ENCODE results near the gene SLC9A8.

SLC9A8 gene

GRCh38 chr20:49887251-49888211 lies 74.9 kb downstream of the SLC9A8 start:
- no peak for TF ChIP-seq ZNF8 (CRISPR knock-in tag; IDR thresholded peaks at IDR 0.05)
- no peak for TF ChIP-seq OSR1 (CRISPR knock-in tag; IDR thresholded peaks at IDR 0.05)
- no peak for TF ChIP-seq PATZ1 (CRISPR knock-in tag; IDR thresholded peaks at IDR 0.05; ENCODE audit: borderline replicate concordance)
- TF ChIP-seq TSHZ2 (CRISPR knock-in tag; IDR thresholded peaks at IDR 0.05), result no peak
- TF ChIP-seq POU6F1 (CRISPR knock-in tag; IDR thresholded peaks at IDR 0.05; ENCODE audit: borderline replicate concordance, low read depth), result no peak
- no peak for TF ChIP-seq TCF4 (CRISPR knock-in tag; IDR thresholded peaks at IDR 0.05; ENCODE audit: borderline replicate concordance)
- TF ChIP-seq ZNF565 (CRISPR knock-in tag; conservative IDR thresholded peaks at IDR 0.05; ENCODE audit: low read depth), result no peak
- TF ChIP-seq CSRNP3 (CRISPR knock-in tag; IDR thresholded peaks at IDR 0.05), result no peak
- no peak for TF ChIP-seq TOX (CRISPR knock-in tag; IDR thresholded peaks at IDR 0.05; ENCODE audit: borderline replicate concordance)
- no peak for TF ChIP-seq GLIS3 (CRISPR knock-in tag; IDR thresholded peaks at IDR 0.05)
- no peak for TF ChIP-seq ZFP3 (CRISPR knock-in tag; IDR thresholded peaks at IDR 0.05)
- ATAC-seq, result no peak

- TF ChIP-seq ARNTL (CRISPR knock-in tag; IDR thresholded peaks at IDR 0.05; ENCODE audit: borderline replicate concordance, low read depth), result no peak
- no peak for TF ChIP-seq CSRNP3 (CRISPR knock-in tag; IDR thresholded peaks at IDR 0.05)
- no peak for TF ChIP-seq ZFP3 (CRISPR knock-in tag; IDR thresholded peaks at IDR 0.05)
- TF ChIP-seq CREB5 (CRISPR knock-in tag; IDR thresholded peaks at IDR 0.05; ENCODE audit: low read depth), result no peak
- TF ChIP-seq TOX (CRISPR knock-in tag; IDR thresholded peaks at IDR 0.05; ENCODE audit: borderline replicate concordance), result no peak
- TF ChIP-seq SNAI2 (CRISPR knock-in tag; IDR thresholded peaks at IDR 0.05), result no peak
- no peak for TF ChIP-seq CSDC2 (CRISPR knock-in tag; IDR thresholded peaks at IDR 0.05)
- TF ChIP-seq TCF4 (CRISPR knock-in tag; IDR thresholded peaks at IDR 0.05; ENCODE audit: borderline replicate concordance), result no peak
- TF ChIP-seq ZC3H10 (CRISPR knock-in tag; IDR thresholded peaks at IDR 0.05), result no peak
- TF ChIP-seq ZFP30 (CRISPR knock-in tag; IDR thresholded peaks at IDR 0.05), result no peak
- no peak for TF ChIP-seq TSHZ2 (CRISPR knock-in tag; IDR thresholded peaks at IDR 0.05)
- no peak for TF ChIP-seq GLIS3 (CRISPR knock-in tag; IDR thresholded peaks at IDR 0.05)
- no peak for TF ChIP-seq ISL1 (CRISPR knock-in tag; IDR thresholded peaks at IDR 0.05)
- no peak for TF ChIP-seq RARB (CRISPR knock-in tag; IDR thresholded peaks at IDR 0.05)
- TF ChIP-seq ZNF565 (CRISPR knock-in tag; conservative IDR thresholded peaks at IDR 0.05; ENCODE audit: low read depth), result no peak
- TF ChIP-seq ZNF8 (CRISPR knock-in tag; IDR thresholded peaks at IDR 0.05), result no peak
- no peak for TF ChIP-seq PATZ1 (CRISPR knock-in tag; IDR thresholded peaks at IDR 0.05; ENCODE audit: borderline replicate concordance)
- no peak for TF ChIP-seq ESRRG (CRISPR knock-in tag; IDR thresholded peaks at IDR 0.05)
- ATAC-seq, result peak; percentile 81
Observed at GRCh38 chr20:49888212-49889000, 75.8 kb downstream of the SLC9A8 start.

All from SK-N-SH treated with all-trans-retinoic acid at 6 μM for 48 hours (cell line).